Eye (tissue), 1 donor: ENCODE results near the gene TFPI.
"Not testable (repeated sequence)": the region's sequence is repeated elsewhere in the genome, so short reads cannot be mapped to it uniquely, and the experiment has no call there.

Experiments
- DNase-seq: peaks from one replicate; pipeline ENCODE4 v3.0.0-alpha.2; 2015

TFPI gene

DNA sequence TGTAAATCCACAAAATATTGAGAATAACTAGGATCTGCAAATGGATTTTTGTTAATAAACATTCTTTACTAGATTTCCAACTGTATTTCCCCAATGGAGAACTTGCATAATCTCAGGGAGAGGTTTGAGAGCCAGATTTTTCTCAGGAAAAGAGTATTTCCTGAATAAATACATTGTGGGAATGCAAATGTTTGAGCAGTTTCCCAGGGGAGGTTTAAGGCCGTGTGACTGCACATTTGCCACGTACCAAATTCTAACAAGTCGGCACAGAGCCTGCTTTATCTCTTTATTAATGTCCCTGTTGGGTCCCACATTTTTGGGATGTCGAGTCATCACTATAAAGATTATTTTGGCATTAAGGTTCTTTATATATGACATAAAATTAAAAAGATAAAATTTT lies 27.0 kb downstream of the TFPI start:
- no peak for DNase-seq

DNA sequence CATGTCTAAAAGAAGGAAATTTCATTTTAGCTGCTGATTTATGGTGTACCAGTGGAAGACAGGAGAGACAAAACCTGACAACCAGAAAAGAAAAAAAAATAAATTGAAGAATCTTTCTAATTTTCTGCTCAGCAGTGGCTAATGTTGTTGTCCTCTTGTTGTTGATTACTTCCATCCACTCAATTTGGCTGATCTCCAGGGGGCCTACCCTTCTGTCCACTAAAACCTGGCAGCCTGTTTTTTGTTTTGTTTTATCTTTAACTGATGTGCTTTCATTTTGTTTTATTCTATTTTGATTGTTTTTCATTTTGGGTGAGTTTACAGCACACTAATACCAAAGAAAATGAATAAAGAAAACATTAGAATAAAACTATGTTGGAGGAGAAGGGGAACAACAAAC lies 27.4 kb downstream of the TFPI start:
- DNase-seq, result no peak

- DNase-seq, result no peak
Measured at GRCh38 chr2:187525163-187525900, 28.9 kb downstream of the TFPI start.

DNA sequence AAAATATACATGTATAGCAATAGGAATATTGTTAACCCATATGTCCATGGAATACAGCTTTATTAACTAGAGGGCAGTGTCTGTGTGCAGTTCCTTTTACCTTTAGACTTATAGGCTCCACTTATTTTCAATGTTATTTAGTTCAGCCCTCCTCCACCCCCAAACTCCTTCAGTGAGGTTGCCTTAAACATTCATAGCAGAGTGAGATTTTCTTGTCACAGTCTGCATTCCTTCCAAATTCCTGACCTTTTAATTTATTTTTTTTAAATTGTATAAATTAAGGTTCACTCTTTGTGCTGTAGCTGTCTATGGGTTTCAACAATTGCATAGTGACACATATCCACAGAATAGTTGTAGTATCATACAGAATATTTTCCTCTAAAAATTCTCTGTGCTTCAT lies 30.9 kb downstream of the TFPI start:
- DNase-seq, result no peak

- DNase-seq, result no peak
Measured at GRCh38 chr2:187520121-187520624, 34.1 kb downstream of the TFPI start.

- no peak for DNase-seq
Measured at GRCh38 chr2:187519419-187520120, 34.7 kb downstream of the TFPI start.

GRCh38 chr2:187517750-187518361 lies 36.4 kb downstream of the TFPI start:
- DNase-seq, result not testable (repeated sequence)

DNA sequence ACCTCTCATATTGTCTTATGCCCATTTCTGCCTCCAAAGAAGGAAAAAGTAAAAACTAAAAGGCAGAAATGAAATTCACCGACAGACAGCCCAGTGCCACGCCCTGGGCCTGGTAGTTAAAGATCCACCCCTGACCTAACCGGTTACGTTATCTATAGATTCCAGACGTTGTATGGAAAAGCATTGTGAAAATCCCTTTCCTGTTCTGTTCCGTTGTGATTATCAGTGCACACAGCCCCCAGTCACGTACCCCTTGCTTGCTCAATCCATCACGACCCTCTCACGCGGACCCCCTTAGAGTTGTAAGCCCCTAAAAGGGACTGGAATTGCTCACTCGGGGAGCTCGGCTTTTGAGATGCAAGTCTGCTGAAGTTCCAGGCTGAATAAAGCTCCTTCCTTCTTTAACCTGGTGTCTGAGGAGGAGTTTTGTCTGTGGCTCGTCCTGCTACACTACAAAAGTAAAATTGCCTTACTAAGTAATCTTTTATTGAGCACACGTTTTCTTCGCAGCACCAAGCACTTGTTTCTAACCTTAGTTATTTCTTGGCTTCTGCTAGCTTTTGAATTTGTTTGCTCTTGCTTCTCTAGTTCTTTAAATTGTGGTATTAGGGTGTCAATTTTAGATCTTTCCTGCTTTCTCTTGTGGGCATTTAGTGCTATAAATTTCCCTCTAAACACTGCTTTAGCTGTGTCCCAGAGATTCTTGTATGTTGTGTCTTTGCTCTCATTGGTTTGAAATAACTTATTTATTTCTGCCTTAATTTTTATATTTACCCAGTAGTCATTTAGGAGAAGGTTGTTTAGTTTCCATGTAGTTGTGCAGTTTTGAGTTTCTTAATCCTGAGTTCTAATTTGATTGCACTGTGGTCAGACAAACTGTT lies 37.4 kb downstream of the TFPI start:
- not testable (repeated sequence) for DNase-seq

DNA sequence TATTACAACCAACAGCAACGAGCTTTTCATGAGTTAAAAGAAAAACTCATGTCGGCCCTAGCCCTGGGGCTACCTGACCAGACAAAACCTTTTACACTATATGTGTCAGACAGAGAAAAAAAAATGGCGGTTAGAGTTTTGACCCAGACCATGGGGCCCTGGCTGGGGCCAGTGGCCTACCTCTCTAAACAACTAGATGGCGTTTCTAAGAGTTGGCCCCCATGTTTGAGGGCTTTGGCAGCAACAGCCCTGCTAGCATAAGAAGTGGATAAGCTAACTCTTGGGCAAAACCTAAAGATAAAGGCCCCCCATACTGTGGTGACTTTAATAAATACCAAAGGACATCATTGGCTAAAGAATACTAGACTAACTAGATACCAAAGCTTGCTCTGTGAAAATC lies 39.3 kb downstream of the TFPI start:
- DNase-seq, result no peak

- not testable (repeated sequence) for DNase-seq
Measured at GRCh38 chr2:187514235-187514829, 39.9 kb downstream of the TFPI start.

DNA sequence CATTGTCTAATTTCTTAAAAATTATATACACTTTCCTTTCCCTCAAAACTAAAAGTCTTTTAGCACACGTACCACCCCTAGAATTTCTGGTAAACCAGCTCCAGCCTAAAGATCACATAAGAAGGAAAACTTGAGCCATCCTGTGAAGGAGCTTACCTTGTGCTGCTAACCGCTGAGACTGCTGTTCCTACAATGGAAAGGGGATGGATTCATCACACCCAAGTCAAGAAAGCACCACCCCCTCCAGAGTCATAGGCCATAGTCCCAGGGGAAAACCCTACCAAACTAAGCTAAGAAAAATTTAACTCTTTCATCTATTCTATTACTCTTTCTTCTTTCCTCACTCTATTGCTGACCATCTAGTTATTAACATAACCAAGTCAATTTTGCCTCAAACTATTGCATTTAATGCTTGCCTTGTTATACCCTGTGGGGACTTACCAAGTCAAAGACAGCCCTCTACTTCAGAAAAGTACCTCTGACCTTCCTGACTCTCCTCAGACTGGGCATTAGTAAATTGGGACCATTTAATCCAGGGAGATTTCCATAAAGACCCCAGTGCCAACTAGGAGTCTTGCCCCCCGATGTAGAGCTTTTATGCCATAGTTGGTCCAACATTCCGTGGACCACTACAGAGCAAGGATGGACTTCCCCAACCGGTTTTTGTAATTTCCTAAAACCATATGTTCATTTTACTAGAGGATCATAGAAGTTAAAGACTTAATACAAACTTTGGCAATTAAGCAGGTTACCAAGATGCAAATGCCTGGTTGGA lies 40.6 kb downstream of the TFPI start:
- not testable (repeated sequence) for DNase-seq

DNA sequence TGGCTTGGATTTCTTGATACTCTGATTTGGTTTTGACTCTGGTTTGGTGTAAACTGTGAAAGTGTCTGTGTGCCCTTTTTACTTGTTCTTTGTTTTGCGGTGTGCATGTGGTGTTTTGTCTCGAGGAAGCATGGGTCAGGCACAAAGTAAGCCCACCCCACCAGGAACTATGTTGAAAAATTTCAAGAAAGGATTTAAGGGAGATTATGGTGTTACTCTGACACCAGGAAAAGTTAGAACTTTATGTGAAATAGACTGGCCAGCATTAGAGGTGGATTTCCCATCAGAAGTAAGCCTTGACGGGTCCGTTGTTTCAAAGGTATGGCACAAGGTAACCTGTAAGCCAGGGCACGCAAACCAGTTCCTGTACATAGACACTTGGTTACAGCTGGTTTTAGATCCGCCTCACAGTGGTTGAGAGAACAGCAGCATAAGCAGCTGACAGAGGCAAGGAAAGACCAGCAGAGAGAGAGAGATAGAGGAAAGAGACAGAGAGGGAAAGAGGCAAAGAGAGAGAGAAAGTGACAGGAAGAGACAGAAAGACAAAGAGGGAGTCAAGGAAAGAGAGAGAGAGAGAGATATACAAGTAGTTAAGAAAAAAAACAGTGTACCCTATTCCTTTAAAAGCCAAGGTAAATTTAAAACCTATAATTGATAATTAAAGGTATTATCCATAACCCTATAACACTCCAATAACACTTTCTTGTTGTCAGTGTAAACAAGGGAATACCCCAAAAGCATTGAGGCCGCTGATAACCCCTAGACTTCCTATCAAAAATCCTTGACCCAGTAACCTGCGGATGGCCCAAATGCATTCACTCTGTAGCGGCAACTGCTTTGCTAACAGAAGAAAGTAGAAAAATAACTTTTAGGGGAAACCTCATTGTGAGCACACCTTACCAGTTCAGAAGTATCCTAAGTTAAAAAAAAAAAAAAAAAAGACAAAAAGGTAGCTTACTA lies 42.6 kb downstream of the TFPI start:
- DNase-seq, result no peak

GRCh38 chr2:187510419-187511355 lies 43.5 kb downstream of the TFPI start:
- DNase-seq, result not testable (repeated sequence)

GRCh38 chr2:187509667-187510417 lies 44.4 kb downstream of the TFPI start:
- DNase-seq, result no peak

DNA sequence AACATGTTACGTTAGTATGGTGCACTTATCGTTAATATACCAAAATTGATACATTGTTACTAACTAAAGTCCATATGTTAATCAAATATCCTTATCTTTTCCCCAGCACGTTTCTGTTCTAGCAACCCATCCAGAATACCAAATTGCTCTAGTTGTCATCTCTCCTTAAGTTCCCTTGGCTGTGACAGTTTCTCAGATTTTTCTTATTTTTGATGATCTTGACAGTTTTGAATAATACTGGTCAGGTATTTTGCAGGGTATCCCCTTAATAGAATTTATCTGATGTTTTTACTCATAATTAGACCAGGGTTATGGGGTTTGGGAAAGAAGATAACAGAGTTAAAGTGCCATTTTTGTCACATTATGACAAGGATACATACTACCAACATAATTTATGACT lies 47.8 kb downstream of the TFPI start:
- DNase-seq, result no peak

DNA sequence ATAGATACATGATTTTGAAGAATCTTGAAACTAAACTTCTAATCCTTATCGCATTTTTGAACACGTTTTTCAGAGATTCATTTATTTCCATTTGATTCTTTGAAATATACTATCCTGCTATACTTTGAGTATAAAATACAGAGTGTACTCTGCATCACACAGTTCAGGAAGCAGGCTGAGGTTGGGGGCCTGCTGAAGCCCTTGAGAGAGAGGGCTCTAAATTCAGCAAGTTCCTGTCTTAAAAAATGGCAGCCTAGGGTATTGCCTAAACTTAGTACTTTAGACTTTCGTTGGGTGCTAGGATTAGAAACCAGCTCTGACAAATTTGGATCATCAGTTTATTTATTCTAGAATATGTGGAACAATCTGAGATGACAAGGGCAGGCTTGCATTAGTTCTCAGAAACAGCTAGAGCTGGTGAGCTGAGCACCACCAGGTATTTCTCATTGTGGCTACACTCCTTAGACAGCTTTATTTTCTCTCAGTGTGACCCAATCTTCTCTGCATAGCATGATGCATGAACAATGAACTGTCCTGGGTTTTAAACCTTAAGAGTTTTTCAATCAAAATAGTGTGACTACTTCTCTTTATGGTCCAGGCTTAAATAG lies 49.1 kb downstream of the TFPI start:
- DNase-seq, result no peak

GRCh38 chr2:187504312-187504921 lies 49.8 kb downstream of the TFPI start:
- no peak for DNase-seq
